K562 (cell line): ENCODE measurements around the gene SEMA5A. TPM values are rescaled to one million over a fixed set of nuclear protein-coding genes. Genes with fewer than 3 reads are reported as not detected.

ENCODE experiments used
- ATAC-seq: fragments of 200-7000 bp; cut with Tn5 transposase; 3 replicates; pipeline ENCODE4 v1.9.1; 2020; ENCODE audit warnings: moderate library complexity
- BruUV-seq: library from RNA; stranded (reverse); fragments of 400-500 nt; replicated peaks from 2 replicates; lab custom pipeline; 2021; lab: Mats Ljungman, UMichigan
- CTCF ChIA-PET: fragments of 300-600 bp; formaldehyde crosslinking; extraction: SDS; loops from one replicate; lab custom pipeline; 2021; ENCODE audit warnings: low intra/inter-chr PET ratio; lab: Yijun Ruan, JAX
- POLR2A ChIA-PET: fragments of 300-600, 350-650 bp; sonication (Branson Sonifier 250); formaldehyde crosslinking; extraction: SDS; loops from one replicate; lab custom pipeline; 2021; ENCODE audit warnings: antibody characterized with exemption, inconsistent platforms; lab: Yijun Ruan, JAX
- DNase-seq, 4 experiments: peaks; one replicate each; pipeline versions ENCODE4 v3.0.0 to v3.0.0-alpha.2; 2011 to 2018; ENCODE audit warnings: low spot score in 3 of 4, mixed read lengths in 3 of 4; ENCODE audit errors: extremely low read depth in 1 of 4
- FAIRE-seq: peaks from 2 replicates; lab custom pipeline; 2011; peaks lifted over from hg19 to GRCh38; lab: Jason Lieb, UNC
- H2AFZ ChIP-seq: 2 replicates; pipeline ENCODE4 v1.6.0; 2011; ENCODE audit warnings: low read depth, low read length, control low read depth, inconsistent platforms
- H3K27ac ChIP-seq: fragments of 200-600 bp; 3 replicates; pipeline ENCODE4 v1.8.0; 2011; ENCODE audit warnings: low read depth, mild to moderate bottlenecking, control low read depth, inconsistent platforms, low read length, moderate library complexity, mixed read lengths; ENCODE audit errors: extremely low read depth
- H3K27me3 ChIP-seq, 2 experiments: fragments of 300-600 bp in 1 of 2; 2 replicates in 1 of 2; 3 replicates in 1 of 2; pipeline versions ENCODE4 v1.6.0 to v1.8.0; 2011; ENCODE audit warnings: inconsistent platforms in 2 of 2, low read length in 2 of 2, mild to moderate bottlenecking in 1 of 2, mixed read lengths in 1 of 2, moderate library complexity in 1 of 2; ENCODE audit not compliant: control insufficient read depth in 2 of 2, insufficient read depth in 2 of 2
- H3K36me3 ChIP-seq: fragments of 300-600 bp; 3 replicates; pipeline ENCODE4 v1.8.0; 2011; ENCODE audit warnings: mild to moderate bottlenecking, low read length, inconsistent platforms; ENCODE audit not compliant: control insufficient read depth, insufficient read depth
- H3K4me1 ChIP-seq, 2 experiments: fragments of 200-600 bp in 1 of 2; replicated peaks in 1 of 2; 2 replicates in 1 of 2; 3 replicates in 1 of 2; pipeline versions ENCODE4 v1.5.1 to v1.8.0; 2011; ENCODE audit warnings: inconsistent platforms in 2 of 2, low read length in 2 of 2, mild to moderate bottlenecking in 1 of 2, mixed read lengths in 1 of 2, moderate library complexity in 1 of 2; ENCODE audit not compliant: control insufficient read depth in 2 of 2, insufficient read depth in 2 of 2
- H3K4me2 ChIP-seq: 2 replicates; pipeline ENCODE4 v1.6.1; 2011; ENCODE audit warnings: low read length, control low read depth, inconsistent platforms, mixed read lengths; ENCODE audit not compliant: insufficient read depth
- H3K4me3 ChIP-seq: fragments of 200-600 bp; sonication (generic), shearing (Covaris generic); 2 replicates; pipeline ENCODE4 v1.5.1; 2016; ENCODE audit warnings: control low read depth, inconsistent platforms
- H3K79me2 ChIP-seq: fragments of 200-600 bp; 3 replicates; pipeline ENCODE4 v1.8.0; 2011; ENCODE audit warnings: low read length, inconsistent platforms; ENCODE audit not compliant: control insufficient read depth, insufficient read depth
- H3K9ac ChIP-seq, 2 experiments: 2 replicates each; pipeline versions ENCODE4 v1.6.0 to v1.6.1; 2011; ENCODE audit warnings: low read depth in 2 of 2, low read length in 2 of 2, control low read depth in 1 of 2, inconsistent platforms in 1 of 2, mild to moderate bottlenecking in 1 of 2, mixed read lengths in 1 of 2; ENCODE audit not compliant: insufficient read depth in 1 of 2
- H3K9me1 ChIP-seq: one replicate; pipeline ENCODE4 v1.6.0; 2011; ENCODE audit warnings: inconsistent platforms, mild to moderate bottlenecking, low read length, moderate library complexity; ENCODE audit not compliant: control insufficient read depth, insufficient read depth
- H3K9me3 ChIP-seq: replicated peaks from 2 replicates; pipeline ENCODE4 v1.5.1; 2011; ENCODE audit warnings: low read depth, low read length, inconsistent platforms; ENCODE audit not compliant: control insufficient read depth, insufficient read depth
- H4K20me1 ChIP-seq: replicated peaks from 2 replicates; pipeline ENCODE4 v1.6.1; 2011; ENCODE audit warnings: low read length, inconsistent platforms, mixed read lengths; ENCODE audit not compliant: control insufficient read depth, insufficient read depth
- ARID4B ChIP-seq: sonication (generic); formaldehyde crosslinking; IDR thresholded peaks from 2 replicates; pipeline ENCODE4 v1.8.0; 2022; ENCODE audit warnings: mild to moderate bottlenecking, missing genetic modification reagents
- DACH1 ChIP-seq: fragments of 450-650 bp; IDR thresholded peaks from 2 replicates; pipeline ENCODE4 v1.6.1; 2018; ENCODE audit not compliant: partially characterized antibody
- ETV6 ChIP-seq, 3 experiments: fragments of 150-350 bp in 1 of 3; sonication (generic) in 1 of 3; formaldehyde crosslinking in 1 of 3; IDR thresholded peaks; 2 replicates each; pipeline versions ENCODE4 v1.6.1 to v1.8.0; 2014 to 2022; ENCODE audit warnings: borderline replicate concordance in 2 of 3, low read depth in 2 of 3, antibody characterized with exemption in 1 of 3, low read length in 1 of 3, mild to moderate bottlenecking in 1 of 3, missing genetic modification reagents in 1 of 3
- KLF6 ChIP-seq: fragments of 250-450 bp; sonication (Bioruptor Pico); IDR thresholded peaks from 2 replicates; pipeline ENCODE4 v1.4.0; 2020; ENCODE audit warnings: mild to moderate bottlenecking, moderate library complexity, borderline replicate concordance
- MEIS2 ChIP-seq: fragments of 450-650 bp; IDR thresholded peaks from 2 replicates; pipeline ENCODE4 v1.6.1; 2014; ENCODE audit warnings: mild to moderate bottlenecking; ENCODE audit not compliant: partially characterized antibody
- NFATC3 ChIP-seq: fragments of 450-650 bp; IDR thresholded peaks from 2 replicates; pipeline ENCODE4 v1.6.1; 2017; ENCODE audit warnings: mild to moderate bottlenecking
- POLR2A ChIP-seq: fragments of 450-650 bp; conservative IDR thresholded peaks from 2 replicates; pipeline ENCODE4 v1.6.1; 2016
- POLR2H ChIP-seq: IDR thresholded peaks from 2 replicates; pipeline ENCODE4 v1.6.1; 2016; ENCODE audit warnings: missing genetic modification characterization, low read depth, mild to moderate bottlenecking, control low read depth, missing compliant biosample characterization, moderate library complexity
- RBM14 ChIP-seq: fragments of 200-400 bp; formaldehyde crosslinking; IDR thresholded peaks from 2 replicates; pipeline ENCODE4 v1.6.1; 2018; ENCODE audit warnings: low read depth, mild to moderate bottlenecking, low read length, moderate library complexity, borderline replicate concordance; ENCODE audit not compliant: insufficient read depth
- TAF7 ChIP-seq: fragments of 450-650 bp; IDR thresholded peaks from 2 replicates; pipeline ENCODE4 v1.6.1; 2016; ENCODE audit warnings: missing genetic modification characterization, missing compliant biosample characterization
- TBP ChIP-seq: optimal IDR thresholded peaks from 2 replicates; pipeline ENCODE3; 2011; ENCODE audit warnings: low read depth, low read length, improper control_type of control experiment
- ZNF584 ChIP-seq: fragments of 200-800 bp; sonication (Bioruptor generic); IDR thresholded peaks from 2 replicates; pipeline ENCODE4 v1.6.1; 2016; ENCODE audit warnings: low read depth, mild to moderate bottlenecking, missing genetic modification characterization, missing compliant biosample characterization
- ZNF77 ChIP-seq: fragments of 250-450 bp; sonication (Bioruptor Pico); IDR thresholded peaks from 2 replicates; pipeline ENCODE4 v1.5.0; 2020
- WGBS: fragments of 100-300 bp; shearing (Covaris generic); methylation state at CpG from one replicate; pipeline ENCODE4 v1.1.6; 2016; ENCODE audit warnings: low coverage, mixed read lengths; ENCODE audit not compliant: insufficient coverage; ENCODE audit errors: missing lambda C conversion rate; 5-methylcytosine and 5-hydroxymethylcytosine counted together
- in situ Hi-C: fragments of 300-500 bp; cut with MboI; formaldehyde crosslinking; loops from 4 replicates; pipeline ENCODE4 v1.15.0; 2018; ENCODE audit warnings: inconsistent platforms, mixed read lengths
- intact Hi-C: fragments of 100-400 bp; cut with micrococcal nuclease; formaldehyde crosslinking; loops from 2 replicates; pipeline ENCODE4 v1.14.2; 2022
- polyA plus RNA-seq, 8 experiments: library from polyadenylated mRNA; depleted of rRNA in 4 of 8; stranded (reverse) in 5 of 8; unstranded in 3 of 8; fragments of >200 nt; fragmentation: Nextera tagmentation in 2 of 8; fragmentation: Illumina TruSeq in 1 of 8; extraction: Ambion mirVana in 2 of 8; extraction: Trizol in 1 of 8; gene quantifications; 2 replicates each; pipeline versions ENCODE4 v1.2.1 to v1.2.3, GENCODE V29; 2011 to 2014; ENCODE audit warnings: inconsistent platforms in 1 of 8, missing spikeins in 1 of 8
- total RNA-seq, 7 experiments: library from RNA; depleted of rRNA in 6 of 7; stranded (reverse); fragments of >200 nt in 6 of 7; fragmentation: Illumina TruSeq in 2 of 7; extraction: Trizol in 2 of 7; gene quantifications; 2 replicates each; pipeline versions ENCODE4 v1.2.1 to v1.2.3, GENCODE V29; 2011 to 2021; ENCODE audit warnings: low replicate concordance in 1 of 7

SEMA5A gene
- total and polyA plus RNA-seq, 9 of the 15 experiments (the other 6 are each of a cell fraction or from before 2014, with no cell fraction given): 0.02 TPM; not detected in 8

GRCh38 chr5:9072701-9073100 is 473.2 kb downstream of the SEMA5A start:
- POLR2A ChIA-PET: no interaction called here
- 0% methylated on average over 4 of the region's 4 CpGs for WGBS
- TF ChIP-seq RBM14: no peak
- TF ChIP-seq, all 486 proteins: peak for 0
- Histone ChIP-seq H3K27me3 (no peaks in the 10 kb centered on the region), H3K9me1 (no peaks in the 10 kb centered on the region), H4K20me1 (no peaks in the 10 kb centered on the region), H3K4me1 (no peaks in the 10 kb centered on the region), H2AFZ (no peak overlapping the region), H3K79me2 (no peaks in the 10 kb centered on the region), H3K9me3 (peaks cover 3% of the 10 kb centered on the region; the same call in 1 of the 2 replicates), H3K27ac (no peak overlapping the region), H3K9ac (no peak overlapping the region), H3K4me3 (no peak overlapping the region), H3K4me2 (no peak overlapping the region), H3K36me3 (no peaks in the 10 kb centered on the region)
- no TSS peak for BruUV-seq
- in situ Hi-C loops (no loop called here), intact Hi-C loops (no loop called here)
- DNase-seq (no peak), FAIRE-seq (no peak), ATAC-seq (no peak)
- CTCF ChIA-PET: no interaction called here

GRCh38 chr5:9071524-9071923 is 474.4 kb downstream of the SEMA5A start:
- intact Hi-C loops: no loop called here
- Histone ChIP-seq H4K20me1 (no peaks in the 10 kb centered on the region), H3K9ac (no peak overlapping the region), H3K9me1 (no peaks in the 10 kb centered on the region), H3K4me3 (no peak overlapping the region), H3K4me1 (no peaks in the 10 kb centered on the region), H3K4me2 (no peak overlapping the region), H3K36me3 (no peaks in the 10 kb centered on the region), H3K27me3 (no peaks in the 10 kb centered on the region), H3K79me2 (no peaks in the 10 kb centered on the region), H2AFZ (no peak overlapping the region), H3K27ac (no peak overlapping the region), H3K9me3 (peaks cover under 1% of the 10 kb centered on the region; the same call in 1 of the 2 replicates)
- BruUV-seq: no TSS peak
- ChIA-PET CTCF (no interaction called here), POLR2A (no interaction called here)
- FAIRE-seq (no peak), DNase-seq (no peak), ATAC-seq (no peak)
- in situ Hi-C loops: no loop called here
- TF ChIP-seq ETV6 (IDR thresholded peaks at IDR 0.05; ENCODE audit: borderline replicate concordance in 1 of 2, low read depth in 2 of 2, low read length in 1 of 2) (no peak), ETV6 (CRISPR knock-in tag; IDR thresholded peaks at IDR 0.05; ENCODE audit: borderline replicate concordance) (no peak), ZNF584 (no peak), ARID4B (CRISPR knock-in tag) (no peak), DACH1 (no peak), POLR2A (no peak), NFATC3 (no peak), MEIS2 (no peak), ZNF77 (no peak), KLF6 (CRISPR knock-in tag) (no peak), TBP (no peak), POLR2H (tag) (no peak), TAF7 (tag) (no peak)
